ENCODE data around the gene CLDN5. TPM values are rescaled to one million over a fixed set of nuclear protein-coding genes. Genes with fewer than 3 reads are reported as not detected.
"Not testable (repeated sequence)": the region's sequence is repeated elsewhere in the genome, so short reads cannot be mapped to it uniquely, and the experiment has no call there.

The CLDN5 gene
- total and polyA plus RNA-seq, 4 donors, result 157 to 548 (median 364) TPM

DNA sequence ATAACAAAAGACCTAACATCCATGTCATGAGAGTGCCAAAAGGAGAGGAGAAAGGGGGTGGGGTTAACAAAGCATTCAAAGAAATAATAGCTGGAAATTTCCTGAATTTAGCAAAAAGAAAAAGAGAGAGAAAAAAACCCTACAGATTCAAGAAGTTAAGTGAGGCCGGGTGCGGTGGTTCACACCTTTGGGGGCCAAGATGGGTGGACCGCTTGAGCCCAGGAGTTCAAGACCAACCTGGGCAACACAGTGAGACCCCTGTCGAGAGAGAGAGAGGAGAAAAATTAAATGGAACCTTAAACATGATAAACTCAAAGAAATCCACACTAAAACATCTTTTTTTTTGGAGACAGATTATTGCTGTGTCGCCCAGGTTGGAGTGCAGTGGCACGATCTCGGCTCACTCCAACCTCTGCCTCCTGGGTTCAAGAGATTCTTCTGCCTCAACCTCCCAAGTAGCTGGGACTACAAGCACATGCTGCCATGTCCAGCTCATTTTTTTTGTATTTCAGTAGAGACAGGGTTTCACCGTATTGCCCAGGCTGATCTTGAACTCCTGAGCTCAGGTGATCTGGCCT lies 8.9 kb upstream of the CLDN5 start:
- no peaks in the 10 kb centered on the region for H3K36me3 ChIP-seq (ENCODE audit: control insufficient read depth in 4 of 4, insufficient read depth in 4 of 4, low read length in 4 of 4)
- no peak overlapping the region for H3K9ac ChIP-seq (ENCODE audit: insufficient read depth in 1 of 2, low read length in 2 of 2)
- no peaks in the 10 kb centered on the region for H3K9me3 ChIP-seq (ENCODE audit: control insufficient read depth in 4 of 4, insufficient read depth in 3 of 4, low read length in 3 of 4)
- 91 to 95% methylated on average over 8 of the region's 8 CpGs for WGBS, 2 donors
- ATAC-seq (ENCODE audit: insufficient read depth, low FRiP score), result no peak
- no peak overlapping the region for H3K4me3 ChIP-seq
- TF ChIP-seq, protein P1, sequence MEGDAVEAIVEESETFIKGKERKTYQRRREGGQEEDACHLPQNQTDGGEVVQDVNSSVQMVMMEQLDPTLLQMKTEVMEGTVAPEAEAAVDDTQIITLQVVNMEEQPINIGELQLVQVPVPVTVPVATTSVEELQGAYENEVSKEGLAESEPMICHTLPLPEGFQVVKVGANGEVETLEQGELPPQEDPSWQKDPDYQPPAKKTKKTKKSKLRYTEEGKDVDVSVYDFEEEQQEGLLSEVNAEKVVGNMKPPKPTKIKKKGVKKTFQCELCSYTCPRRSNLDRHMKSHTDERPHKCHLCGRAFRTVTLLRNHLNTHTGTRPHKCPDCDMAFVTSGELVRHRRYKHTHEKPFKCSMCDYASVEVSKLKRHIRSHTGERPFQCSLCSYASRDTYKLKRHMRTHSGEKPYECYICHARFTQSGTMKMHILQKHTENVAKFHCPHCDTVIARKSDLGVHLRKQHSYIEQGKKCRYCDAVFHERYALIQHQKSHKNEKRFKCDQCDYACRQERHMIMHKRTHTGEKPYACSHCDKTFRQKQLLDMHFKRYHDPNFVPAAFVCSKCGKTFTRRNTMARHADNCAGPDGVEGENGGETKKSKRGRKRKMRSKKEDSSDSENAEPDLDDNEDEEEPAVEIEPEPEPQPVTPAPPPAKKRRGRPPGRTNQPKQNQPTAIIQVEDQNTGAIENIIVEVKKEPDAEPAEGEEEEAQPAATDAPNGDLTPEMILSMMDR (IDR thresholded peaks at IDR 0.05; ENCODE audit: control extremely low read depth, extremely low read depth), result no peak
- no peak for DNase-seq
- H3K27ac ChIP-seq (ENCODE audit: low read depth in 1 of 2, low read length in 1 of 2), result no peak overlapping the region
- no peaks in the 10 kb centered on the region for H3K4me1 ChIP-seq (ENCODE audit: control insufficient read depth in 5 of 5, insufficient read depth in 5 of 5, low read length in 5 of 5)
- no peaks in the 10 kb centered on the region for H3K27me3 ChIP-seq (ENCODE audit: control insufficient read depth in 3 of 3, insufficient read depth in 3 of 3, low read length in 2 of 3)

DNA sequence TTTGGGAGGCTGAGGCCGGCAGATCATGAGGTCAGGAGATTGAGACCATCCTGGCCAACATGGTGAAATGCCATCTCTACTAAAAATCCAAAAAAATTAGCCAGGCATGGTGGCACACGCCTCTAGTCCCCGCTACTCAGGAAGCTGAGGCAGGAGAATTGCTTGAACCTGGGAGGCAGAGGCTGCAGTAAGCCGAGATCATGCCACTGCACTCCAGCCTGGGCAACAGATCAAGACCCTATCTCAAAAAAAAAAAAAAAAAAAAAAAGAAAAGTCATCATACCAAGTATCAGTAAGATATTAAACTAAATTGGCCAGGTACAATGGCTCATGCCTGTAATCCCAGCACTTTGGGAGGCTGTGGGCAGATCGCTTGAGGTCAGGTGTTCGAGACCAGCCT lies 7.1 kb upstream of the CLDN5 start:
- DNase-seq; H3K27me3 ChIP-seq (ENCODE audit: control insufficient read depth in 3 of 3, insufficient read depth in 3 of 3, low read length in 2 of 3); H3K4me3 ChIP-seq; ATAC-seq (ENCODE audit: insufficient read depth, low FRiP score); H3K9me3 ChIP-seq (ENCODE audit: control insufficient read depth in 4 of 4, insufficient read depth in 3 of 4, low read length in 3 of 4); H3K4me1 ChIP-seq (ENCODE audit: control insufficient read depth in 5 of 5, insufficient read depth in 5 of 5, low read length in 5 of 5); H3K36me3 ChIP-seq (ENCODE audit: control insufficient read depth in 4 of 4, insufficient read depth in 4 of 4, low read length in 4 of 4); H3K9ac ChIP-seq (ENCODE audit: insufficient read depth in 1 of 2, low read length in 2 of 2); H3K27ac ChIP-seq (ENCODE audit: low read depth in 1 of 2, low read length in 1 of 2): not testable (repeated sequence)
- WGBS, 2 donors, result 93 to 95% methylated on average over 6 of the region's 6 CpGs

DNA sequence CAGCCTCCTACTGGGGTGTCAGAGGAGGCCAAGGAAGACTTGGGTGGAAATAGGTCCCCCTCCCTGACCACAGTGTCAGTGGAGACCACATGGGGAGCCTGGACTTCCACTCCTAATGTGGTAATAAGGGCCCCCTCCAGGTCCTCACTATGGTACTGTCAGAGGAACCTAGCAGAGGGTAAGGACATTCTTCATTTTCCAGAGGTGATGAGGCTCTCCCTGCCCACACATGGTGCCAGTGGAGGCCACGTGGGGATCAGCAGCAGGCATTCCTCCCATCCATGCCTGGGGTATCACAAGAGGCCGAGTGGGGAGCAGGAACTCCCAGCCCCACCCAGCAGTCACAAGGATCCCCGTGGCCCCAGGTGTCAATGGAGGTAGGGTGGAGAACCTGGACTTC lies 6.5 kb upstream of the CLDN5 start:
- Histone ChIP-seq H3K36me3 (ENCODE audit: control insufficient read depth in 4 of 4, insufficient read depth in 4 of 4, low read length in 4 of 4) (no peaks in the 10 kb centered on the region), H3K4me1 (ENCODE audit: control insufficient read depth in 5 of 5, insufficient read depth in 5 of 5, low read length in 5 of 5) (peaks cover 0 to 13% (median 5%) of the 10 kb centered on the region in 5 donors), H3K4me3 (no peak overlapping the region), H3K9me3 (ENCODE audit: control insufficient read depth in 4 of 4, insufficient read depth in 3 of 4, low read length in 3 of 4) (no peaks in the 10 kb centered on the region), H3K27me3 (ENCODE audit: control insufficient read depth in 3 of 3, insufficient read depth in 3 of 3, low read length in 2 of 3) (no peaks in the 10 kb centered on the region), H3K27ac (ENCODE audit: low read depth in 1 of 2, low read length in 1 of 2) (no peak overlapping the region), H3K9ac (ENCODE audit: insufficient read depth in 1 of 2, low read length in 2 of 2) (no peak overlapping the region)
- DNase-seq (no peak), ATAC-seq (ENCODE audit: insufficient read depth, low FRiP score) (no peak)
- TF ChIP-seq, protein P1 (IDR thresholded peaks at IDR 0.05; ENCODE audit: control extremely low read depth, extremely low read depth), result no peak
- 68 to 84% methylated on average over 3 of the region's 3 CpGs for WGBS, 2 donors

DNA sequence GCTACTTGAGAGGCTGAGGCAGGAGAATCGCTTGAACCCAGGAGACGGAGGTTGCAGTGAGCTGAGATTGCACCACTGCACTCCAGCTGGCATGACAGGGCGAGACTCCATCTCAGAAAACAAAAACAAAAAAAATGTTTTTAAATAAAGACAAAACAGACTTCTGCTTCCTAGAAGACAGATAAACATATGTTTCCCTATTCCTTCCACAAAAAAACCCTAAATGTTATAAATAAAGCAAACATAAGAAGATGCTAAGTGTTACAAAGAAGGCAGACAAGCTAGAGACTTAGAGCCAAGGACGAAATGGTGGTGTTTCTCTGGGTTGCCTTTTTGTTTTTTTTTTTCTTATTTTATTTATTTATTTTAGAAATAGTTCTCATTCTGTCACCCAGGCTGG lies 5.6 kb upstream of the CLDN5 start:
- no peak overlapping the region for H3K27ac ChIP-seq (ENCODE audit: low read depth in 1 of 2, low read length in 1 of 2)

More for the DNA sequence above, 5.6 kb upstream of the CLDN5 start:
- TF ChIP-seq, protein P1 (IDR thresholded peaks at IDR 0.05; ENCODE audit: control extremely low read depth, extremely low read depth), result no peak
- Histone ChIP-seq H3K36me3 (ENCODE audit: control insufficient read depth in 4 of 4, insufficient read depth in 4 of 4, low read length in 4 of 4) (no peaks in the 10 kb centered on the region), H3K9ac (ENCODE audit: insufficient read depth in 1 of 2, low read length in 2 of 2) (no peak overlapping the region), H3K4me1 (ENCODE audit: control insufficient read depth in 5 of 5, insufficient read depth in 5 of 5, low read length in 5 of 5) (peaks cover 0 to 14% (median 7%) of the 10 kb centered on the region in 5 donors), H3K4me3 (no peak overlapping the region), H3K27me3 (ENCODE audit: control insufficient read depth in 3 of 3, insufficient read depth in 3 of 3, low read length in 2 of 3) (peaks cover 0 to 6% (median 2%) of the 10 kb centered on the region in 3 donors), H3K9me3 (ENCODE audit: control insufficient read depth in 4 of 4, insufficient read depth in 3 of 4, low read length in 3 of 4) (no peaks in the 10 kb centered on the region)
- ATAC-seq (ENCODE audit: insufficient read depth, low FRiP score), result no peak
- DNase-seq, result no peak
- 53 to 74% methylated on average over 4 of the region's 4 CpGs for WGBS, 2 donors
